ENCODE results near the gene ANGPTL5. TPM values are rescaled to one million over a fixed set of nuclear protein-coding genes. Genes with fewer than 3 reads are reported as not detected.
A peak's percentile ranks its signal among the peaks of the same experiment; 100 is the strongest.

The ANGPTL5 gene
- total RNA-seq, 1 donor from 2014 or later = 0.23 TPM

GRCh38 chr11:101914341-101914737 lies 2.0 kb downstream of the ANGPTL5 start:
- TF ChIP-seq, protein P1, sequence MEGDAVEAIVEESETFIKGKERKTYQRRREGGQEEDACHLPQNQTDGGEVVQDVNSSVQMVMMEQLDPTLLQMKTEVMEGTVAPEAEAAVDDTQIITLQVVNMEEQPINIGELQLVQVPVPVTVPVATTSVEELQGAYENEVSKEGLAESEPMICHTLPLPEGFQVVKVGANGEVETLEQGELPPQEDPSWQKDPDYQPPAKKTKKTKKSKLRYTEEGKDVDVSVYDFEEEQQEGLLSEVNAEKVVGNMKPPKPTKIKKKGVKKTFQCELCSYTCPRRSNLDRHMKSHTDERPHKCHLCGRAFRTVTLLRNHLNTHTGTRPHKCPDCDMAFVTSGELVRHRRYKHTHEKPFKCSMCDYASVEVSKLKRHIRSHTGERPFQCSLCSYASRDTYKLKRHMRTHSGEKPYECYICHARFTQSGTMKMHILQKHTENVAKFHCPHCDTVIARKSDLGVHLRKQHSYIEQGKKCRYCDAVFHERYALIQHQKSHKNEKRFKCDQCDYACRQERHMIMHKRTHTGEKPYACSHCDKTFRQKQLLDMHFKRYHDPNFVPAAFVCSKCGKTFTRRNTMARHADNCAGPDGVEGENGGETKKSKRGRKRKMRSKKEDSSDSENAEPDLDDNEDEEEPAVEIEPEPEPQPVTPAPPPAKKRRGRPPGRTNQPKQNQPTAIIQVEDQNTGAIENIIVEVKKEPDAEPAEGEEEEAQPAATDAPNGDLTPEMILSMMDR (IDR thresholded peaks at IDR 0.05) = no peak
- H3K27me3 ChIP-seq = no peaks in the 10 kb centered on the region
- H3K9me3 ChIP-seq = no peaks in the 10 kb centered on the region
- no peak for DNase-seq
- H3K4me3 ChIP-seq = peak overlapping the region; percentile 77
- ATAC-seq = no peak
- no peaks in the 10 kb centered on the region for H3K4me1 ChIP-seq
- no peaks in the 10 kb centered on the region for H3K36me3 ChIP-seq
- intact Hi-C loops (cut with DNase I) = no loop called here
- peak overlapping the region; percentile 86 for H3K27ac ChIP-seq

- H3K36me3 ChIP-seq = no peaks in the 10 kb centered on the region
- no peak overlapping the region for H3K4me3 ChIP-seq
- DNase-seq (no peak), ATAC-seq (no peak)
- no peaks in the 10 kb centered on the region for H3K27me3 ChIP-seq
- no peaks in the 10 kb centered on the region for H3K4me1 ChIP-seq
- H3K9me3 ChIP-seq = no peaks in the 10 kb centered on the region
- intact Hi-C loops (cut with DNase I) = no loop called here
- no peak overlapping the region for H3K27ac ChIP-seq
- TF ChIP-seq, protein P1 (IDR thresholded peaks at IDR 0.05) = no peak
These were observed 2.7 kb downstream of the ANGPTL5 start for GRCh38 chr11:101913656-101914055.

DNA sequence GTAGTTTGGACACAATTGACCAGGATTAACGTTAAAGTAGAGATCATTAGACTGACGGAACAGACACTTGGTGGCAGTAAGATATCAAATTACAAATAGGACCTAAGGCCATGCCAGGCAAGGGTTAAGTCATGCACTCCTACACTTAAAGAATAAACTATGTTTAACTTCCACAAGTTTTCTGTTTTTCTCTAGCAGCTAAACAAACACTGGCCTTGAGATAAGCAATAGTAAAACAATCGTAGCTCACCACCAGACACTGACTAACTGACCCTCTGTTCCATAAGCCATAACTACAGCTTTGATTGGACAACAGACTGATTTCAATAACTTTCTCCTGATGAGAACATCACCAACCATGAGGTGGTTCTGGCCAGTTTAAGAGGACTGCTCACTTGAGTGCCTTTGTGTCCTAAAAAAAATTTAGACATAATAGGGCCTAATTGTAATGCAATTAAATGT lies 3.5 kb downstream of the ANGPTL5 start:
- H3K36me3 ChIP-seq = no peaks in the 10 kb centered on the region
- TF ChIP-seq, protein P1 (IDR thresholded peaks at IDR 0.05) = no peak
- no peak for ATAC-seq
- DNase-seq = no peak
- H3K9me3 ChIP-seq = no peaks in the 10 kb centered on the region
- H3K27me3 ChIP-seq = no peaks in the 10 kb centered on the region
- intact Hi-C loops (cut with DNase I) = no loop called here
- H3K4me3 ChIP-seq = no peak overlapping the region
- H3K4me1 ChIP-seq = no peaks in the 10 kb centered on the region
- no peak overlapping the region for H3K27ac ChIP-seq

DNA sequence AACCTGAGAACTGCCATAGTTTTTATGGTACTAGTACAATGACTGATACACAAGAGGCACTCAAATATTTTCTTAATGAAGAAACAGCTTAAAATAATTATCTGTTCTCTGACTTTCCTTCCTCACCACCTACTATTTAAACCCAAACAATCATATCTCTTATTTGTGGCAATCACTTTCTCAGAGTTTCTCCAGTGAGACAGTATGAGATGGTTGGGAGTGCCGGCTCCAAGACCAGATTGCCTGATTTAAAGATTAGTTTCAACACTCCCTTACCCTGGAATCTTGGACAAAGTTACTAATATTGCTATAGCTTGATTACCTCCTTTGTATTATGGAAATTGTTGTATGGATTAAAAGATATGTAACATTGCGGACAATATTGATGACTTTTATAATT lies 7.2 kb downstream of the ANGPTL5 start:
- TF ChIP-seq, protein P1 (IDR thresholded peaks at IDR 0.05) = no peak
- Histone ChIP-seq H3K27ac (no peak overlapping the region), H3K9me3 (no peaks in the 10 kb centered on the region), H3K27me3 (no peaks in the 10 kb centered on the region), H3K4me3 (no peak overlapping the region), H3K4me1 (no peaks in the 10 kb centered on the region), H3K36me3 (no peaks in the 10 kb centered on the region)
- intact Hi-C loops (cut with DNase I) = no loop called here
- ATAC-seq = no peak
- DNase-seq = no peak

- no peak for DNase-seq
- no peak overlapping the region for H3K27ac ChIP-seq
- intact Hi-C loops (cut with DNase I) = no loop called here
These were observed 8.5 kb downstream of the ANGPTL5 start for GRCh38 chr11:101907815-101908214.

More at GRCh38 chr11:101907815-101908214, 8.5 kb downstream of the ANGPTL5 start:
- Histone ChIP-seq H3K9me3 (no peaks in the 10 kb centered on the region), H3K36me3 (no peaks in the 10 kb centered on the region), H3K4me3 (no peak overlapping the region), H3K27me3 (no peaks in the 10 kb centered on the region), H3K4me1 (no peaks in the 10 kb centered on the region)
- TF ChIP-seq, protein P1 (IDR thresholded peaks at IDR 0.05) = no peak
- ATAC-seq = no peak

Measured in upper lobe of right lung (tissue), 1 donor.